ENCODE results near the gene CDC16. TPM values are rescaled to one million over a fixed set of nuclear protein-coding genes. Genes with fewer than 3 reads are reported as not detected.

The CDC16 gene
- total RNA-seq, 4 donors from 2014 or later = 18.5 to 22.2 (median 20.5) TPM

DNA sequence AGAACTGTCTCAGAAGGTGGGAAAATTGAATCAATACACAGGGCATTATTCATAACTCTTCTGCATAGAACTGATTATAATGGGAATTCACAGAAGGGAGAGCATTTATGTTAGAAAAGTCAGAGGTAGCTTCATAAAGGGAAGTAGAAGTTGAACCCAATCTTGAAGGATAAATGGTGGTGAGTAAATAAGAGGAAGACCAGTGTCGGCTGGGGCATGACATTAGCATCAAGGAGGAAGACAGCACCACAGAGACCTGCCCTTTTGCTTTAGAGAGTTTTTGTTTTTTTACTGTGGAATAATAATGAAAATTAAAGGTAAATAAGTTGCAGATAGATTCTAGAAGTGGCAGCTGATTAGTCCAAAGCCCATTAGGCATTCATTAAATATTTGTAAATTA, 21.9 kb downstream of the CDC16 start:
- Histone ChIP-seq H3K9me3 (no peaks in the 10 kb centered on the region), H3K27me3 (no peaks in the 10 kb centered on the region), H3K27ac (no peak overlapping the region), H3K36me3 (peaks cover 0 to 82% of the 10 kb centered on the region in 2 donors), H3K4me1 (peaks cover 6 to 10% of the 10 kb centered on the region in 2 donors), H3K4me3 (no peak overlapping the region)
- ATAC-seq (no peak), DNase-seq (no peak)
- in situ Hi-C loops (cut with MboI; ENCODE audit: low sequenced_read_pairs in 4 of 4) (no loop called here), intact Hi-C loops (cut with DNase I; ENCODE audit: low total_unique reads) (no loop called here)
- TF ChIP-seq, protein P1, sequence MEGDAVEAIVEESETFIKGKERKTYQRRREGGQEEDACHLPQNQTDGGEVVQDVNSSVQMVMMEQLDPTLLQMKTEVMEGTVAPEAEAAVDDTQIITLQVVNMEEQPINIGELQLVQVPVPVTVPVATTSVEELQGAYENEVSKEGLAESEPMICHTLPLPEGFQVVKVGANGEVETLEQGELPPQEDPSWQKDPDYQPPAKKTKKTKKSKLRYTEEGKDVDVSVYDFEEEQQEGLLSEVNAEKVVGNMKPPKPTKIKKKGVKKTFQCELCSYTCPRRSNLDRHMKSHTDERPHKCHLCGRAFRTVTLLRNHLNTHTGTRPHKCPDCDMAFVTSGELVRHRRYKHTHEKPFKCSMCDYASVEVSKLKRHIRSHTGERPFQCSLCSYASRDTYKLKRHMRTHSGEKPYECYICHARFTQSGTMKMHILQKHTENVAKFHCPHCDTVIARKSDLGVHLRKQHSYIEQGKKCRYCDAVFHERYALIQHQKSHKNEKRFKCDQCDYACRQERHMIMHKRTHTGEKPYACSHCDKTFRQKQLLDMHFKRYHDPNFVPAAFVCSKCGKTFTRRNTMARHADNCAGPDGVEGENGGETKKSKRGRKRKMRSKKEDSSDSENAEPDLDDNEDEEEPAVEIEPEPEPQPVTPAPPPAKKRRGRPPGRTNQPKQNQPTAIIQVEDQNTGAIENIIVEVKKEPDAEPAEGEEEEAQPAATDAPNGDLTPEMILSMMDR (IDR thresholded peaks at IDR 0.05 in 4 of 5, conservative IDR thresholded peaks at IDR 0.05 in 1 of 5) = no peak
- TF ChIP-seq POLR2A (IDR thresholded peaks at IDR 0.05) = no peak

DNA sequence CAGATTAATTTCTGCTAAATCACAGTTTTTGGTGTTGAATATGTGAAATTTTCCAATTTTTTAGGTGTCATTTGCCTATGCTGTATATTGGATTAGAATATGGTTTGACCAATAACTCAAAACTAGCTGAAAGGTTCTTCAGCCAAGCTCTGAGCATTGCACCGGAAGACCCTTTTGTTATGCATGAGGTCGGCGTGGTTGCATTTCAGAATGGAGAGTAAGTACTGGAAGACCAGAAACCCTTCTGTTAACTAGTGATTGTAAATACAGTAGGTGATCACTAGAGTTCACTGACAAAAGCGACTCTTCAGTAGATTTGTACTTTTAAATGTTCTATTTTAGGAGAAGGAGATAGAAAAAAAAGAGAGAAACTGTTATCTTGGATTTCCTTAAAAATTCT, 22.3 kb downstream of the CDC16 start:
- no peak for ATAC-seq
- intact Hi-C loops (cut with DNase I; ENCODE audit: low total_unique reads) = no loop called here
- in situ Hi-C loops (cut with MboI; ENCODE audit: low sequenced_read_pairs in 4 of 4) = no loop called here

DNA sequence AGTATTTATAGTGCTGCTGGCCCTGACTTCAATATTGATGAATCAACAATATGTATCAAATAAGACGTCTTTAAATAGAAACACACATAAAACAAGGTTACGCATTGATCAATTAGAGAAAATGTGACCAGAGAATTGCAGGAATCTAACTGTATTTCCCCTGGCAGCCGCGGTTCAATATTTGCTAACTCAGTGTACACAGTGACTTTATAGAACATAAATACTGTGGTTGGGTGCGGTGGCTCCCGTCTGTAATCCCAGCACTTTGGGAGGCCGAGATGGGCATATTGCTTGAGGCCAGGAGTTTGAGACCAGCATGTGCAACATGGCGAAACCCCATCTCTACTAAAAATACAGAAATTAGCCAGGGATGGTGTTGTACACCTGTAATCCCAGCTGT, 23.9 kb downstream of the CDC16 start:
- ATAC-seq (no peak), DNase-seq (no peak)
- in situ Hi-C loops (cut with MboI; ENCODE audit: low sequenced_read_pairs in 4 of 4) (no loop called here), intact Hi-C loops (cut with DNase I; ENCODE audit: low total_unique reads) (no loop called here)
- Histone ChIP-seq H3K9me3 (no peaks in the 10 kb centered on the region), H3K4me1 (peaks cover 6 to 10% of the 10 kb centered on the region in 2 donors), H3K27me3 (no peaks in the 10 kb centered on the region), H3K27ac (no peak overlapping the region), H3K4me3 (no peak overlapping the region), H3K36me3 (peaks cover 0 to 77% of the 10 kb centered on the region in 2 donors)
- no peak for TF ChIP-seq POLR2A (IDR thresholded peaks at IDR 0.05)
- TF ChIP-seq, protein P1 (IDR thresholded peaks at IDR 0.05 in 4 of 5, conservative IDR thresholded peaks at IDR 0.05 in 1 of 5) = no peak

More for the DNA sequence above, 22.3 kb downstream of the CDC16 start:
- no peak overlapping the region for H3K27ac ChIP-seq
- H3K36me3 ChIP-seq = peaks cover 0 to 77% of the 10 kb centered on the region in 2 donors
- no peak overlapping the region for H3K4me3 ChIP-seq
- no peaks in the 10 kb centered on the region for H3K27me3 ChIP-seq
- no peaks in the 10 kb centered on the region for H3K9me3 ChIP-seq
- peaks cover 6 to 10% of the 10 kb centered on the region in 2 donors for H3K4me1 ChIP-seq
- DNase-seq = no peak
- TF ChIP-seq, protein P1 (IDR thresholded peaks at IDR 0.05 in 4 of 5, conservative IDR thresholded peaks at IDR 0.05 in 1 of 5) = no peak
- no peak for TF ChIP-seq POLR2A (IDR thresholded peaks at IDR 0.05)

DNA sequence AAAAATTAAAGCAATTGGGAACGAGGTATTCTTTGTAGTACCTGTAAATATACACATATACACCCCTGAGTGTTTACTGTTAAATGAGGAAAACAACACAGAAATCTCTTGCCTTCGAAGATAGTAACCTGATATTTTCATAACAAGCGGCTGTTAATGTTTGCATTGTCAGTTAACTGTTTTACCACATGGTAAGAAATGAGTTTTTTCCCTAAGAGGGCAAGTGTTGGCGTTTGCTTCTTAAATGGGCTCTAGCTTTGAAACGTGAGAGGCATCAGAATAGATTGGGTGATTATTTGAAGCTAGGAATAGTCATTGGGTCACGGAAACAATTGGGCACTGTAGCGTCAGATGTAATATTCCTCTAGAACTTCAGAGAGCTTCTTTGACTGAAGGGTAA, 24.7 kb downstream of the CDC16 start:
- ATAC-seq (no peak), DNase-seq (no peak)
- Histone ChIP-seq H3K9me3 (no peaks in the 10 kb centered on the region), H3K36me3 (peaks cover 0 to 80% of the 10 kb centered on the region in 2 donors), H3K4me1 (peaks cover 6 to 10% of the 10 kb centered on the region in 2 donors), H3K4me3 (no peak overlapping the region), H3K27ac (peak overlapping the region in 2 of 4 donors; percentile 42 to 55), H3K27me3 (no peaks in the 10 kb centered on the region)
- intact Hi-C loops (cut with DNase I; ENCODE audit: low total_unique reads) (no loop called here), in situ Hi-C loops (cut with MboI; ENCODE audit: low sequenced_read_pairs in 4 of 4) (no loop called here)
- TF ChIP-seq, protein P1 (IDR thresholded peaks at IDR 0.05 in 4 of 5, conservative IDR thresholded peaks at IDR 0.05 in 1 of 5) = no peak
- TF ChIP-seq POLR2A (IDR thresholded peaks at IDR 0.05) = no peak

DNA sequence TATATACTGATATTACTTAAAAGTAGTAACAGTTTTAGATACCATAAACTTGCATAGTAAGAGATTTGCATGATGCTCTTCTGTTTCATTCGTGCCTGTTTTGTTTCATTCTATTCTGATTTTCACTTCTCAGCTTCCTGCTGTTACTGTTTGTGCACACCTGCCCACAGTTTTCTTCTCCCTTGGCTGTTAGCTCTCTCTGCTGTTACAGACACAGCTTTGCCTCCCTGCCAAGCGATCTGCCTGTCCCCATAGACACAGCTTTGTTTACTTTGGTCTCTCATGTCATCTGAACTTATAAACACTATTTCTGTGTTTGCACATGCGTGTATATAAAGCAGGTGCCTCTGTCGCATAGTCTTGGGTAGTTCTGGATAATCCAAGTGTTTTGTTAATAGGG, 25.3 kb downstream of the CDC16 start:
- ATAC-seq (peak; percentile 42 to 56), DNase-seq (no peak)
- Histone ChIP-seq H3K36me3 (peaks cover 0 to 80% of the 10 kb centered on the region in 2 donors), H3K27ac (peak overlapping the region in 1 of 4 donors; percentile 42), H3K9me3 (no peaks in the 10 kb centered on the region), H3K4me3 (no peak overlapping the region), H3K27me3 (no peaks in the 10 kb centered on the region), H3K4me1 (peaks cover 6 to 10% of the 10 kb centered on the region in 2 donors)
- in situ Hi-C loops (cut with MboI; ENCODE audit: low sequenced_read_pairs in 4 of 4) (no loop called here), intact Hi-C loops (cut with DNase I; ENCODE audit: low total_unique reads) (no loop called here)
- TF ChIP-seq POLR2A (IDR thresholded peaks at IDR 0.05) = no peak
- TF ChIP-seq, protein P1 (IDR thresholded peaks at IDR 0.05 in 4 of 5, conservative IDR thresholded peaks at IDR 0.05 in 1 of 5) = no peak

Measured in gastrocnemius medialis (tissue), 4 donors.